ENCODE data around the gene TNN. TPM values are rescaled to one million over a fixed set of nuclear protein-coding genes. Genes with fewer than 3 reads are reported as not detected.
"Not testable (repeated sequence)": the region's sequence is repeated elsewhere in the genome, so short reads cannot be mapped to it uniquely, and the experiment has no call there.

TNN gene
- total RNA-seq, 4 donors from 2014 or later, result 0.16 to 2.2 (median 0.63) TPM

DNA sequence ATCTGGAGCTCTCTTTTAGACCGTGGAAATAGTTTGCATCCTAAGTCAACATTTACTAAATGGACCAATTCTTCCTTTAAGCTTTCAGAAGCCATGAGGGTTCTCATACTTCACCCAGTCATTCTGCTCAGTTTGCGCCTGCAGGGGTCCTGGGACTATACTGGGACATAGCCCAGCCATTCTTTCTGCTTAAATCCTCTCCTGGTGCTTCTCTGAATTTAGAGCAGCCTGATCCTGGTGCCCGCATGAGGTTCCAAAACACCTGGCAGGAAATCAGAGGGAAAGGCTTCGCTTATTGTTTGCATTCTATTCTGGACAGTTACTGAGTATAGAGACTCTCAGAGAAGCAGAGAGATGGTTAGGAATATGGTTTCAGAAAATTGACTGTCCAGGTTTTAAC, 27.0 kb downstream of the TNN start:
- Histone ChIP-seq H3K27ac (no peak overlapping the region), H3K4me1 (no peaks in the 10 kb centered on the region), H3K36me3 (no peaks in the 10 kb centered on the region), H3K27me3 (no peaks in the 10 kb centered on the region), H3K9me3 (no peaks in the 10 kb centered on the region), H3K4me3 (no peak overlapping the region)
- no peak for DNase-seq (ENCODE audit: low spot score in 2 of 2)
- 78% methylated on average over 4 of the region's 4 CpGs for WGBS
- TF ChIP-seq POLR2AphosphoS5 (IDR thresholded peaks at IDR 0.05), result no peak
- TF ChIP-seq, protein P1, sequence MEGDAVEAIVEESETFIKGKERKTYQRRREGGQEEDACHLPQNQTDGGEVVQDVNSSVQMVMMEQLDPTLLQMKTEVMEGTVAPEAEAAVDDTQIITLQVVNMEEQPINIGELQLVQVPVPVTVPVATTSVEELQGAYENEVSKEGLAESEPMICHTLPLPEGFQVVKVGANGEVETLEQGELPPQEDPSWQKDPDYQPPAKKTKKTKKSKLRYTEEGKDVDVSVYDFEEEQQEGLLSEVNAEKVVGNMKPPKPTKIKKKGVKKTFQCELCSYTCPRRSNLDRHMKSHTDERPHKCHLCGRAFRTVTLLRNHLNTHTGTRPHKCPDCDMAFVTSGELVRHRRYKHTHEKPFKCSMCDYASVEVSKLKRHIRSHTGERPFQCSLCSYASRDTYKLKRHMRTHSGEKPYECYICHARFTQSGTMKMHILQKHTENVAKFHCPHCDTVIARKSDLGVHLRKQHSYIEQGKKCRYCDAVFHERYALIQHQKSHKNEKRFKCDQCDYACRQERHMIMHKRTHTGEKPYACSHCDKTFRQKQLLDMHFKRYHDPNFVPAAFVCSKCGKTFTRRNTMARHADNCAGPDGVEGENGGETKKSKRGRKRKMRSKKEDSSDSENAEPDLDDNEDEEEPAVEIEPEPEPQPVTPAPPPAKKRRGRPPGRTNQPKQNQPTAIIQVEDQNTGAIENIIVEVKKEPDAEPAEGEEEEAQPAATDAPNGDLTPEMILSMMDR (IDR thresholded peaks at IDR 0.05), result no peak
- TF ChIP-seq EP300 (IDR thresholded peaks at IDR 0.05), result no peak
- TF ChIP-seq POLR2A (IDR thresholded peaks at IDR 0.05), result no peak

DNA sequence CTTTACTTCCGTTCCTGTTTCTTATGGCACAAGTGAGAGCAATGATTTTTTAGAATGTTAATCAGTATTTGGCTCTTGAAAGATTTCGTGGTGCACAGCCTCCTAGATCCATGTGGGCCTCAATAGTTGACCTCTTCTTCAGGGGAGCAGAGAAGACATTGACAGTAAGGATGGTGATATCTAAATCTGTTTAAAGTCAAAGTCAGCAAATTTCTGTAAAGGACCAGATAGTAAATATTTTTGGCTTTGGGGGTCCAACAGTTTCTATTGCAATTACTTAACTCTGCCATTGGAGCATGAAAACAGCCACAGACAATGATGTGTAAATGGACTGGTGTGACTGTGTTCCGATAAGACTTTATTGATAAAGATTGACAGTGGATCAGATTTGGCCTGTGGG, 27.4 kb downstream of the TNN start:
- TF ChIP-seq POLR2A (IDR thresholded peaks at IDR 0.05), result no peak
- TF ChIP-seq POLR2AphosphoS5 (IDR thresholded peaks at IDR 0.05), result no peak
- TF ChIP-seq, protein P1 (IDR thresholded peaks at IDR 0.05), result no peak
- TF ChIP-seq EP300 (IDR thresholded peaks at IDR 0.05), result no peak
- Histone ChIP-seq H3K27ac (no peak overlapping the region), H3K36me3 (no peaks in the 10 kb centered on the region), H3K9me3 (no peaks in the 10 kb centered on the region), H3K4me1 (no peaks in the 10 kb centered on the region), H3K4me3 (no peak overlapping the region), H3K27me3 (no peaks in the 10 kb centered on the region)
- WGBS, result 95% methylated on average over 3 of the region's 3 CpGs
- DNase-seq (ENCODE audit: low spot score in 2 of 2), result no peak

DNA sequence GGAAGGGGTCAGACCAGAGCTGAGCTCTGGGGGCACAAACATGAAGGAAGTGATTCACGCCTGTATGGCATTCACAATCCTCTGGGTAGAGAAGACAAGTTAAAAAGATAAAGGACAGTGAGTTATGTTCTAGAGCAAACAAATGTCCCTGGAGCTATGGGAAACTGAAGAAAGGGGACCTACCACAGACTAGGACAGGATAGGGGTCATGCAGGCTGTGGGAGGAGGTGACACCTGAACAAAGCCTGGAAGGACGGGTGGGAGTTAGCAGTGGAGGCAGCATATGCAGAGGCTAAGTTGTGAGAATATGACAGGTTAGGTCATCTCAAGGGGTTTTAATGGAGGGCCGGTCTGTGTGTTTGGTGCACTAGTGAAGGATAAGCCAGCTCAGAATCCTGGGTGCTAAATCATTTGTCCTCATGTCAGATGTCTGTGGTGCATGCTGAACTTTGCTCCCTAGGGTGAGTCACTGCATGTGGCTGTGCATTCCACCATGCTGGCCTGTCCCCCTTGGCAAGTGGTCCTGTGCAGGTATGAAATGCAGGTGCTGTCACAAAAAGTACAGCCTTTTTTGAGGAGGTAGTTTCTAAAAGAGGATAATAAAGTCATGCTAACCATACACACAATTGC, 28.5 kb downstream of the TNN start:
- no peaks in the 10 kb centered on the region for H3K27me3 ChIP-seq
- no peak for DNase-seq (ENCODE audit: low spot score in 2 of 2)
- no peaks in the 10 kb centered on the region for H3K9me3 ChIP-seq
- H3K36me3 ChIP-seq, result no peaks in the 10 kb centered on the region
- 86% methylated on average over 3 of the region's 3 CpGs for WGBS
- H3K4me1 ChIP-seq, result no peaks in the 10 kb centered on the region
- H3K27ac ChIP-seq, result no peak overlapping the region
- H3K4me3 ChIP-seq, result no peak overlapping the region
- TF ChIP-seq POLR2A (IDR thresholded peaks at IDR 0.05), result no peak
- no peak for TF ChIP-seq EP300 (IDR thresholded peaks at IDR 0.05)
- TF ChIP-seq POLR2AphosphoS5 (IDR thresholded peaks at IDR 0.05), result no peak
- TF ChIP-seq, protein P1 (IDR thresholded peaks at IDR 0.05), result no peak

DNA sequence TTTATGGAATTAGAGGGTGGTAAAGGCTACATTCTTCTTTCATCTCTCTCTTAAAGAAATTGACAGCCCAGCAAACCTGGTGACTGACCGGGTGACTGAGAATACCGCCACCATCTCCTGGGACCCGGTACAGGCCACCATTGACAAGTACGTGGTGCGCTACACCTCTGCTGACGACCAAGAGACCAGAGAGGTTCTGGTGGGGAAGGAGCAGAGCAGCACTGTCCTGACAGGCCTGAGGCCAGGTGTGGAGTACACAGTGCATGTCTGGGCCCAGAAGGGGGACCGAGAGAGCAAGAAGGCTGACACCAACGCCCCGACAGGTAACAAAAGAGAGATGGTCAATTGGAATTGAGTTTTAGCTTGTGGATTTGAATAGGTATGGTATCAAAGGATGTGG, 29.7 kb downstream of the TNN start:
- DNase-seq (ENCODE audit: low spot score in 2 of 2), result no peak
- H3K27ac ChIP-seq, result no peak overlapping the region
- H3K27me3 ChIP-seq, result no peaks in the 10 kb centered on the region
- H3K36me3 ChIP-seq, result no peaks in the 10 kb centered on the region
- TF ChIP-seq EP300 (IDR thresholded peaks at IDR 0.05) (no peak), POLR2A (IDR thresholded peaks at IDR 0.05) (no peak)
- TF ChIP-seq, protein P1 (IDR thresholded peaks at IDR 0.05), result no peak
- H3K4me1 ChIP-seq, result no peaks in the 10 kb centered on the region
- no peak overlapping the region for H3K4me3 ChIP-seq
- 93% methylated on average over 9 of the region's 9 CpGs for WGBS
- H3K9me3 ChIP-seq, result no peaks in the 10 kb centered on the region

DNA sequence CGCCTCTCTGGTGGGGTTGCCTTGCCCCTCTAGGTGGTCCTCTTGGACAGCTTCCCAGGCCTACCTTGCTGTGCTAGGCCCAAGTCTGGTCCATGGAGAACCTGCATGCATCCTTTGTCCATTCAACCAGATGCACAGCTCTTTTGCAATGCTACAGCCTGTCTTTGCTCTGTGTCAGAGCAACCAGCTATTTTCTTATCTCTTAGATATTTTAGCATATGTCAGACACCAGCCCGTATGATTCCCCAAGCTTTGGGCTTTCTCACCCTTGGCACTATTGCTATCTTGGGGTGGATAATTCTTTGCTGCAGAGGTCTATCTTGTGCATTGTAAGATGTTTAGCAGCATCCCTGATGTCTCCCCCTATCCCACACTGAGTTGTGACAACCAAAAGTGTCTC, 32.3 kb downstream of the TNN start:
- TF ChIP-seq POLR2AphosphoS5 (IDR thresholded peaks at IDR 0.05) (no peak), POLR2A (IDR thresholded peaks at IDR 0.05) (no peak), EP300 (IDR thresholded peaks at IDR 0.05) (no peak)
- TF ChIP-seq, protein P1 (IDR thresholded peaks at IDR 0.05), result no peak
- H3K36me3 ChIP-seq, result no peaks in the 10 kb centered on the region
- H3K9me3 ChIP-seq, result no peaks in the 10 kb centered on the region
- 83% methylated on average over 2 of the region's 2 CpGs for WGBS
- DNase-seq (ENCODE audit: low spot score in 2 of 2), result no peak
- H3K4me3 ChIP-seq, result no peak overlapping the region
- no peaks in the 10 kb centered on the region for H3K4me1 ChIP-seq
- no peaks in the 10 kb centered on the region for H3K27me3 ChIP-seq
- no peak overlapping the region for H3K27ac ChIP-seq

DNA sequence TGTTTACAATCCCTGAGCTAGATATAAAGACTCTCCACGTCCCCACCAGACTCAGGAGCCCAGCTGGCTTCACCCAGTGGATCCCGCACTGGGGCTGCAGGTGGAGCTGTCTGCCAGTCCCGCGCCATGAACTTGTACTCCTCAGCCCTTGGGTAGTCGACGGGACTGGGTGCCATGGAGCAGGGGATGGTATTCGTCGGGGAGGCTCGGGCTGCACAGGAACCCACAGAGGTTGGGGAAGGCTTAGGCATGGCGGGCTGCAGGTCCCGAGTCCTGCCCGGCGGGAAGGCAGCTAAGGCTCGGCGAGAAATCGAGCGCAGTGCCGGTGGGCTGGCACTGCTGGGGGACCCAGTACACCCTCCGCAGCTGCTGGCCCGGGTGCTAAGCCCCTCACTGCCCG, 34.5 kb downstream of the TNN start:
- H3K4me3 ChIP-seq; H3K9me3 ChIP-seq; DNase-seq (ENCODE audit: low spot score in 2 of 2); H3K4me1 ChIP-seq; H3K27me3 ChIP-seq; H3K36me3 ChIP-seq; H3K27ac ChIP-seq: not testable (repeated sequence)
- WGBS, result no CpG with 5 or more reads among the region's 21 CpGs

DNA sequence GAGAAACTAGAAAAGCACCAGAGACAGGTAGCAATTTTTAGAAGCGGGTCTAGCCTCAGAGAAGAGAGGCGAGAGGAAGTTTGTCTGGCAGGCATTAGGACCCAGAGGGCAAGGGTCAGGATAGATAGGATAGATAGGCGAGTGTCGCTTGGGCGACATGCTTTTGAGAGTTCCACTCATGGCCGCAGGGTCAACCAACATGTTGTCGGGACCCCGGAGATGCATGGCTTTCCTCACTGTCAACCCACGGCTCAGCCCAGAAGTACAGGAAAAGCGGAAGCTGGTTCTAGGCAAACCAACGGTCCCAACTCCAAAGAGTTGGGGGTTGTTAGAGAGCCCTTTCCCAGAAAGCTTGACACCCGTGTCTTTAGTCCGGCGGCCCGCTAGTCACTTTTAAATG, 38.9 kb downstream of the TNN start:
- not testable (repeated sequence) for H3K36me3 ChIP-seq; H3K27ac ChIP-seq; H3K4me3 ChIP-seq; DNase-seq (ENCODE audit: low spot score in 2 of 2); H3K4me1 ChIP-seq; H3K9me3 ChIP-seq; H3K27me3 ChIP-seq
- 94% methylated on average over 12 of the region's 15 CpGs for WGBS

DNA sequence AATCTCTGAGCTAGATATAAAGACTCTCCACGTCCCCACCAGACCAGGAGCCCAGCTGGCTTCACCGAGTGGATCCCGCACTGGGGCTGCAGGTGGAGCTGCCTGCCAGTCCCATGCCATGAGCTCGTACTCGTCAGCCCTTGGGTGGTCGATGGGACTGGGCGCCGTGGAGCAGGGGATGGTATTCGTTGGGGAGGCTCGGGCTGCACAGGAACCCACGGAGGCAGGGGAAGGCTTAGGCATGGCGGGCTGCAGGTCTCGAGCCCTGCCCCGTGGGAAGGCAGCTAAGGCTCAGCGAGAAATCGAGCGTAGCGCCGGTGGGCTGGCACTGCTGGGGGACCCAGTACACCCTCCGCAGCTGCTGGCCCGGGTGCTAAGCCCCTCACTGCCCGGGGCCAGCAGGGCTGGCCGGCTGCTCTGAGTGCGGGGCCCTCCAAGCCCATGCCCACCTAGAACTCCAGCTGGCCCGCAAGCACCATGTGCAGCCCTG, 40.7 kb downstream of the TNN start:
- WGBS, result 100% methylated on average over 5 of the region's 25 CpGs
- H3K27me3 ChIP-seq; H3K4me3 ChIP-seq; H3K27ac ChIP-seq; H3K4me1 ChIP-seq; H3K9me3 ChIP-seq; H3K36me3 ChIP-seq; DNase-seq (ENCODE audit: low spot score in 2 of 2): not testable (repeated sequence)
